Measurements from ENCODE around the gene OGFOD1. TPM values are rescaled to one million over a fixed set of nuclear protein-coding genes. Genes with fewer than 3 reads are reported as not detected.

Gene OGFOD1
- total and polyA plus RNA-seq, 10 of the 15 experiments (the other 5 are each of a cell fraction or from before 2014, with no cell fraction given): 31.4 to 119 (median 51.6) TPM

- intact Hi-C loops (cut with micrococcal nuclease; ENCODE audit: unreplicated experiment) (no loop called here), in situ Hi-C loops (cut with MboI) (no loop called here)
- H3K4me1 ChIP-seq (ENCODE audit: control insufficient read depth, insufficient read depth, low read length): no peaks in the 10 kb centered on the region
- RAD21 ChIA-PET (ENCODE audit: unreplicated experiment): no interaction called here
- H4K20me1 ChIP-seq (ENCODE audit: control insufficient read depth, insufficient read depth): no peaks in the 10 kb centered on the region
- H2AFZ ChIP-seq (ENCODE audit: control insufficient read depth, low read depth, low read length): no peak overlapping the region
- ATAC-seq (no peak), FAIRE-seq (no peak), DNase-seq (ENCODE audit: low read depth, low spot score) (no peak)
- no peaks in the 10 kb centered on the region for H3K79me2 ChIP-seq (ENCODE audit: control insufficient read depth, insufficient read depth, low read length)
- no peak overlapping the region for H3K4me3 ChIP-seq
- SMC1A ChIA-PET (ENCODE audit: uncharacterized antibody, unreplicated experiment): interaction anchor here (0.8 to 1.3 kb wide), 2 partner anchors 16 to 21 kb away, joined by 3 read pairs; no protein-coding TSS in a partner anchor
- no peaks in the 10 kb centered on the region for H3K9me3 ChIP-seq (replicated peaks; ENCODE audit: control insufficient read depth, insufficient read depth, low read length)
- 100% methylated on average over 2 of the region's 2 CpGs for WGBS (ENCODE audit: insufficient coverage, insufficient replicate concordance, low lambda C conversion rate, missing lambda C conversion rate)
- TF ChIP-seq MXI1 (IDR thresholded peaks at IDR 0.05; ENCODE audit: low read depth, low read length) (no peak), BRCA1 (IDR thresholded peaks at IDR 0.05; ENCODE audit: low read depth, low read length) (no peak), NRF1 (conservative IDR thresholded peaks at IDR 0.05; ENCODE audit: low read depth, low read length) (no peak), SMC3 (IDR thresholded peaks at IDR 0.05; ENCODE audit: borderline replicate concordance, low read length) (no peak), ZBTB40 (IDR thresholded peaks at IDR 0.05; ENCODE audit: borderline replicate concordance) (no peak), E4F1 (IDR thresholded peaks at IDR 0.05; ENCODE audit: borderline replicate concordance, partially characterized antibody) (no peak), TCF7 (IDR thresholded peaks at IDR 0.05; ENCODE audit: borderline replicate concordance) (no peak), ETV6 (conservative IDR thresholded peaks at IDR 0.05 in 1 of 2, IDR thresholded peaks at IDR 0.05 in 1 of 2; ENCODE audit: borderline replicate concordance in 1 of 2, low read depth in 1 of 2) (no peak), ELK1 (IDR thresholded peaks at IDR 0.05; ENCODE audit: low read depth, low read length) (no peak), JUNB (IDR thresholded peaks at IDR 0.05) (no peak), EP300 (IDR thresholded peaks at IDR 0.05; ENCODE audit: borderline replicate concordance in 1 of 2, control insufficient read depth in 1 of 2, low read depth in 2 of 2, low read length in 2 of 2) (no peak), CBX5 (IDR thresholded peaks at IDR 0.05; ENCODE audit: low read depth) (no peak)
- no TSS peak for BruUV-seq (replicated peaks)
- H3K27me3 ChIP-seq (replicated peaks in 1 of 2; ENCODE audit: control insufficient read depth in 2 of 2, insufficient read depth in 2 of 2, low read length in 1 of 2): no peaks in the 10 kb centered on the region
- CTCF ChIA-PET: interaction anchor here (0.8 kb wide), 1 partner anchor 22 kb away, joined by 4 read pairs; no protein-coding TSS in a partner anchor
- no peak overlapping the region for H3K27ac ChIP-seq (ENCODE audit: control insufficient read depth, insufficient read depth)
- no peak overlapping the region for H3K4me2 ChIP-seq (ENCODE audit: control insufficient read depth, insufficient read depth)
- POLR2A ChIA-PET: no interaction called here
- no peak overlapping the region for H3K9ac ChIP-seq (ENCODE audit: control insufficient read depth, insufficient read depth, low read length)
- peaks cover 3 to 6% of the 10 kb centered on the region in 2 experiments; a peak in 3 of 4 replicates for H3K36me3 ChIP-seq (ENCODE audit: control insufficient read depth in 2 of 2, insufficient read depth in 2 of 2, low read length in 1 of 2)
Measured at GRCh38 chr16:56481468-56482122, 30.2 kb downstream of the OGFOD1 start.

Data from GM12878 (cell line).